ENCODE measurements around the gene KCNG1.

GRCh38 chr20:51022227-51022802, 592 bp downstream of the KCNG1 start:
- no peak for TF ChIP-seq EZH2 (IDR thresholded peaks at IDR 0.05; ENCODE audit: borderline replicate concordance, low read length)
- TF ChIP-seq, protein P1, sequence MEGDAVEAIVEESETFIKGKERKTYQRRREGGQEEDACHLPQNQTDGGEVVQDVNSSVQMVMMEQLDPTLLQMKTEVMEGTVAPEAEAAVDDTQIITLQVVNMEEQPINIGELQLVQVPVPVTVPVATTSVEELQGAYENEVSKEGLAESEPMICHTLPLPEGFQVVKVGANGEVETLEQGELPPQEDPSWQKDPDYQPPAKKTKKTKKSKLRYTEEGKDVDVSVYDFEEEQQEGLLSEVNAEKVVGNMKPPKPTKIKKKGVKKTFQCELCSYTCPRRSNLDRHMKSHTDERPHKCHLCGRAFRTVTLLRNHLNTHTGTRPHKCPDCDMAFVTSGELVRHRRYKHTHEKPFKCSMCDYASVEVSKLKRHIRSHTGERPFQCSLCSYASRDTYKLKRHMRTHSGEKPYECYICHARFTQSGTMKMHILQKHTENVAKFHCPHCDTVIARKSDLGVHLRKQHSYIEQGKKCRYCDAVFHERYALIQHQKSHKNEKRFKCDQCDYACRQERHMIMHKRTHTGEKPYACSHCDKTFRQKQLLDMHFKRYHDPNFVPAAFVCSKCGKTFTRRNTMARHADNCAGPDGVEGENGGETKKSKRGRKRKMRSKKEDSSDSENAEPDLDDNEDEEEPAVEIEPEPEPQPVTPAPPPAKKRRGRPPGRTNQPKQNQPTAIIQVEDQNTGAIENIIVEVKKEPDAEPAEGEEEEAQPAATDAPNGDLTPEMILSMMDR (IDR thresholded peaks at IDR 0.05; ENCODE audit: low read length), result no peak
